ENCODE results near the gene GNPAT.

GNPAT gene

DNA sequence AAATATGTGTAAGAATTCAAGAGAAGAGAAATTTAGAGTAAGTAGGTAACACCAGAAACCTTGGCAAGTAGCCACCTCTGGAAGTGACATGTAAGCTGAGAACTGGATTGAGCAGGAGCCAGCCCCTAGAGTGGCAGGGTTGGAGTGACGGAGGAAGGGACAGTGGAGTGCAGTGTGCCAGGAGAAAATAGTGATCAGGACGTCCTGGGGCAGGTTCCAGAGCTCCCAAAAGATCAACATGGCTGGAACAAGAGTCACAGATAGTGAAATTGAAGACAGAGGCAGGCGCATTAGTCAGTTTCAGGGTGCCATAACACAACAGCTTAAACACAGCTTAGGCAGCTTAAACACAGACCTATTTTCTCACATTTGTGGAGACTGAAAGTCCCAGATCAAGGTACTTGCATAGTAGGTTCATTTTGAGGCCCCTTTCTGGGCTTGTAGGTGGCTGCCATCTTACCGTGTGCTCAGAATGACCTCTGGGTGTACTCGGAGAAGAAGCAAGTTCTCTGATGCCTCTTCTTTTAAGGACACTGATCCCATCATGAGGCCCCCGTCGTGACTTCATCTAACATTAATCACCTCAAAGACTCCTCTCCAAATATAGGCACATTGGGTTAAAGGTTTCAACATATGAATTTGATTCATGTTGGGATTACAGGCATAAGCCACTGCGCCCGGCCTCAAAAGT lies 37.2 kb downstream of the GNPAT start (continued):
- TF ChIP-seq, protein P1, sequence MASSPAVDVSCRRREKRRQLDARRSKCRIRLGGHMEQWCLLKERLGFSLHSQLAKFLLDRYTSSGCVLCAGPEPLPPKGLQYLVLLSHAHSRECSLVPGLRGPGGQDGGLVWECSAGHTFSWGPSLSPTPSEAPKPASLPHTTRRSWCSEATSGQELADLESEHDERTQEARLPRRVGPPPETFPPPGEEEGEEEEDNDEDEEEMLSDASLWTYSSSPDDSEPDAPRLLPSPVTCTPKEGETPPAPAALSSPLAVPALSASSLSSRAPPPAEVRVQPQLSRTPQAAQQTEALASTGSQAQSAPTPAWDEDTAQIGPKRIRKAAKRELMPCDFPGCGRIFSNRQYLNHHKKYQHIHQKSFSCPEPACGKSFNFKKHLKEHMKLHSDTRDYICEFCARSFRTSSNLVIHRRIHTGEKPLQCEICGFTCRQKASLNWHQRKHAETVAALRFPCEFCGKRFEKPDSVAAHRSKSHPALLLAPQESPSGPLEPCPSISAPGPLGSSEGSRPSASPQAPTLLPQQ (tag by site-specific recombination; IDR thresholded peaks at IDR 0.05), result 0 out of 2 replicates have a peak, but pooled peaks have one; percentile 12
- TF ChIP-seq ZNF274 (IDR thresholded peaks at IDR 0.05; ENCODE audit: low read length) (no peak), ZNF274 (tag by site-specific recombination; IDR thresholded peaks at IDR 0.05; ENCODE audit: borderline replicate concordance) (no peak)

DNA sequence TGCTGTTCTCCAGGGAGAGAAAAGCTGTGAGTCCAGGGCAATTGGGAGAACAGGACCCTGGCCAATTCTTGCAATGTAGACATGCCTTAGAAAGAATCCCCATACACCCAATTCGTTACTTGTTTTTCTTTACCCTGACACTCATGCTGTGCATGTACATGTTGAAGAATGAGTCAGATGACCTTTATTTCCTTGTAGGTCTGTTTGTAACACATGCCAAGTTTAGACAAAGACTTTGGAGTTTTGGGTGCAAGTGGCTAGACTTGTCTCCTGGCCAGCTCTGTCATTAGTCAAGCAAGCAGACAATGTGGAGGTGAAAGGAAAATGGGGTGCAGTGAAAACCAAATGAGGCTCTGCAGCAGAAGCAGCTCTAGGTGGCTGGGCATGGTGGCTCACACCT lies 38.1 kb downstream of the GNPAT start:
- TF ChIP-seq ZNF19 (tag by site-specific recombination; IDR thresholded peaks at IDR 0.05; ENCODE audit: low read depth), result no peak
- TF ChIP-seq ZNF654 (tag by site-specific recombination; IDR thresholded peaks at IDR 0.05; ENCODE audit: low read depth), result no peak
- no peak for TF ChIP-seq ZNF596 (tag by site-specific recombination; IDR thresholded peaks at IDR 0.05)
- no peak for TF ChIP-seq ZSCAN30 (tag by site-specific recombination; IDR thresholded peaks at IDR 0.05)
- no peak for TF ChIP-seq ZNF37A (tag by site-specific recombination; IDR thresholded peaks at IDR 0.05)
- TF ChIP-seq ZFP69B (tag by site-specific recombination; IDR thresholded peaks at IDR 0.05), result no peak
- TF ChIP-seq MEIS1 (CRISPR knock-in tag; IDR thresholded peaks at IDR 0.05; ENCODE audit: borderline replicate concordance), result no peak
- no peak for TF ChIP-seq WT1 (tag by site-specific recombination; IDR thresholded peaks at IDR 0.05)
- no peak for TF ChIP-seq ZNF391 (tag by site-specific recombination; IDR thresholded peaks at IDR 0.05; ENCODE audit: borderline replicate concordance, low read depth)
- TF ChIP-seq, protein P2, sequence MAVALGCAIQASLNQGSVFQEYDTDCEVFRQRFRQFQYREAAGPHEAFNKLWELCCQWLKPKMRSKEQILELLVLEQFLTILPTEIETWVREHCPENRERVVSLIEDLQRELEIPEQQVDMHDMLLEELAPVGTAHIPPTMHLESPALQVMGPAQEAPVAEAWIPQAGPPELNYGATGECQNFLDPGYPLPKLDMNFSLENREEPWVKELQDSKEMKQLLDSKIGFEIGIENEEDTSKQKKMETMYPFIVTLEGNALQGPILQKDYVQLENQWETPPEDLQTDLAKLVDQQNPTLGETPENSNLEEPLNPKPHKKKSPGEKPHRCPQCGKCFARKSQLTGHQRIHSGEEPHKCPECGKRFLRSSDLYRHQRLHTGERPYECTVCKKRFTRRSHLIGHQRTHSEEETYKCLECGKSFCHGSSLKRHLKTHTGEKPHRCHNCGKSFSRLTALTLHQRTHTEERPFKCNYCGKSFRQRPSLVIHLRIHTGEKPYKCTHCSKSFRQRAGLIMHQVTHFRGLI (tag by site-specific recombination; IDR thresholded peaks at IDR 0.05), result no peak
- Histone ChIP-seq H3K4me3 (ENCODE audit: low read depth, low read length) (no peak overlapping the region), H3K9me3 (ENCODE audit: control insufficient read depth, insufficient read depth, low read depth, low read length) (no peaks in the 10 kb centered on the region), H3K27ac (ENCODE audit: extremely low read depth, low read depth, low read length) (no peak overlapping the region), H3K36me3 (ENCODE audit: control insufficient read depth in 2 of 2, insufficient read depth in 1 of 2, low read length in 2 of 2) (peaks cover 27 to 40% of the 10 kb centered on the region in 2 experiments), H3K4me1 (ENCODE audit: control insufficient read depth, insufficient read depth, low read length) (no peaks in the 10 kb centered on the region)
- POLR2A ChIA-PET, result interaction anchor here (0.7 kb wide), 1 partner anchor 1796 kb away, joined by 3 read pairs; no protein-coding TSS in a partner anchor
- CTCF ChIA-PET, result interaction anchor here (0.7 kb wide), 1 partner anchor 305 kb away, joined by 3 read pairs; no protein-coding TSS in a partner anchor

DNA sequence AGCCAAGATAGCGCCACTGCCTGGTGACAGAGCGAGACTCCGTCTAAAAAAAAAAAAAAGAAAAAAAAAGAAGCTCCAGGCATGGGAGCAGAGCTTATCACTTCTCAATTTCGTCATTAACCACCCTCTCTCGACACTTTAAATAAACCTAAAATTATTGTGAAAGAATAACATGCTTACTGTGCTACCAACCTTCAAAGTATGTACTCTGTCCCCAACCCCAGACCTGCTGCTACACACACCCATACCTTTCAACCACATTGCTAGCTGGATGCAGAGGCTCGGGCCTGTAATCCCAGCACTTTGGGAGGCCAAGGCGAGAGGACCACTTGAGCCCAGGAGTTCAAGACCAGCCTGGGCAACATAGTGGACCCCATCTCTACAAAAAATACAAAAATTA lies 38.7 kb downstream of the GNPAT start:
- H3K36me3 ChIP-seq (ENCODE audit: control insufficient read depth in 2 of 2, insufficient read depth in 1 of 2, low read length in 2 of 2), result peaks cover 21 to 34% of the 10 kb centered on the region in 2 experiments
- TF ChIP-seq ZNF175 (tag by site-specific recombination; IDR thresholded peaks at IDR 0.05) (no peak), RBAK (tag by site-specific recombination; IDR thresholded peaks at IDR 0.05) (no peak), MZF1 (tag by site-specific recombination; IDR thresholded peaks at IDR 0.05; ENCODE audit: borderline replicate concordance) (no peak), ZNF664 (tag by site-specific recombination; IDR thresholded peaks at IDR 0.05) (no peak), YY2 (tag by site-specific recombination; IDR thresholded peaks at IDR 0.05) (no peak), ZNF837 (tag by site-specific recombination; IDR thresholded peaks at IDR 0.05) (no peak)
- TF ChIP-seq, protein P3, sequence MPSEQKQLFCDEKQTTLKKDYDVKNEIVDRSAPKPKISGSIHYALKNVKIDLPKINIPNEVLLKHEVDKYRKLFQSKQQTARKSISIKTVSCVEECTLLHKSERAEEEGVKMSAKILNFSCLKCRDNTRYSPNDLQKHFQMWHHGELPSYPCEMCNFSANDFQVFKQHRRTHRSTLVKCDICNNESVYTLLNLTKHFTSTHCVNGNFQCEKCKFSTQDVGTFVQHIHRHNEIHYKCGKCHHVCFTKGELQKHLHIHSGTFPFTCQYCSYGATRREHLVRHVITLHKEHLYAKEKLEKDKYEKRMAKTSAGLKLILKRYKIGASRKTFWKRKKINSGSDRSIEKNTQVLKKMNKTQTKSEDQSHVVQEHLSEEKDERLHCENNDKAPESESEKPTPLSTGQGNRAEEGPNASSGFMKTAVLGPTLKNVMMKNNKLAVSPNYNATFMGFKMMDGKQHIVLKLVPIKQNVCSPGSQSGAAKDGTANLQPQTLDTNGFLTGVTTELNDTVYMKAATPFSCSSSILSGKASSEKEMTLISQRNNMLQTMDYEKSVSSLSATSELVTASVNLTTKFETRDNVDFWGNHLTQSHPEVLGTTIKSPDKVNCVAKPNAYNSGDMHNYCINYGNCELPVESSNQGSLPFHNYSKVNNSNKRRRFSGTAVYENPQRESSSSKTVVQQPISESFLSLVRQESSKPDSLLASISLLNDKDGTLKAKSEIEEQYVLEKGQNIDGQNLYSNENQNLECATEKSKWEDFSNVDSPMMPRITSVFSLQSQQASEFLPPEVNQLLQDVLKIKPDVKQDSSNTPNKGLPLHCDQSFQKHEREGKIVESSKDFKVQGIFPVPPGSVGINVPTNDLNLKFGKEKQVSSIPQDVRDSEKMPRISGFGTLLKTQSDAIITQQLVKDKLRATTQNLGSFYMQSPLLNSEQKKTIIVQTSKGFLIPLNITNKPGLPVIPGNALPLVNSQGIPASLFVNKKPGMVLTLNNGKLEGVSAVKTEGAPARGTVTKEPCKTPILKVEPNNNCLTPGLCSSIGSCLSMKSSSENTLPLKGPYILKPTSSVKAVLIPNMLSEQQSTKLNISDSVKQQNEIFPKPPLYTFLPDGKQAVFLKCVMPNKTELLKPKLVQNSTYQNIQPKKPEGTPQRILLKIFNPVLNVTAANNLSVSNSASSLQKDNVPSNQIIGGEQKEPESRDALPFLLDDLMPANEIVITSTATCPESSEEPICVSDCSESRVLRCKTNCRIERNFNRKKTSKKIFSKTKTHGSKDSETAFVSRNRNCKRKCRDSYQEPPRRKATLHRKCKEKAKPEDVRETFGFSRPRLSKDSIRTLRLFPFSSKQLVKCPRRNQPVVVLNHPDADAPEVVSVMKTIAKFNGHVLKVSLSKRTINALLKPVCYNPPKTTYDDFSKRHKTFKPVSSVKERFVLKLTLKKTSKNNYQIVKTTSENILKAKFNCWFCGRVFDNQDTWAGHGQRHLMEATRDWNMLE (tag by site-specific recombination; conservative IDR thresholded peaks at IDR 0.05; ENCODE audit: low read depth), result no peak
- TF ChIP-seq, protein P4, sequence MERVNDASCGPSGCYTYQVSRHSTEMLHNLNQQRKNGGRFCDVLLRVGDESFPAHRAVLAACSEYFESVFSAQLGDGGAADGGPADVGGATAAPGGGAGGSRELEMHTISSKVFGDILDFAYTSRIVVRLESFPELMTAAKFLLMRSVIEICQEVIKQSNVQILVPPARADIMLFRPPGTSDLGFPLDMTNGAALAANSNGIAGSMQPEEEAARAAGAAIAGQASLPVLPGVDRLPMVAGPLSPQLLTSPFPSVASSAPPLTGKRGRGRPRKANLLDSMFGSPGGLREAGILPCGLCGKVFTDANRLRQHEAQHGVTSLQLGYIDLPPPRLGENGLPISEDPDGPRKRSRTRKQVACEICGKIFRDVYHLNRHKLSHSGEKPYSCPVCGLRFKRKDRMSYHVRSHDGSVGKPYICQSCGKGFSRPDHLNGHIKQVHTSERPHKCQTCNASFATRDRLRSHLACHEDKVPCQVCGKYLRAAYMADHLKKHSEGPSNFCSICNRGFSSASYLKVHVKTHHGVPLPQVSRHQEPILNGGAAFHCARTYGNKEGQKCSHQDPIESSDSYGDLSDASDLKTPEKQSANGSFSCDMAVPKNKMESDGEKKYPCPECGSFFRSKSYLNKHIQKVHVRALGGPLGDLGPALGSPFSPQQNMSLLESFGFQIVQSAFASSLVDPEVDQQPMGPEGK (tag by site-specific recombination; IDR thresholded peaks at IDR 0.05), result no peak
- ChIA-PET CTCF (interaction anchor here (0.6 to 1.1 kb wide), 2 partner anchors 38 to 350 kb away, joined by 3 read pairs; no protein-coding TSS in a partner anchor), POLR2A (interaction anchor here (0.7 kb wide), 1 partner anchor 1797 kb away, joined by 3 read pairs; no protein-coding TSS in a partner anchor)
- no peaks in the 10 kb centered on the region for H3K9me3 ChIP-seq (ENCODE audit: control insufficient read depth, insufficient read depth, low read depth, low read length)
- no peaks in the 10 kb centered on the region for H3K4me1 ChIP-seq (ENCODE audit: control insufficient read depth, insufficient read depth, low read length)
- H3K27ac ChIP-seq (ENCODE audit: extremely low read depth, low read depth, low read length), result no peak overlapping the region
- no peak overlapping the region for H3K4me3 ChIP-seq (ENCODE audit: low read depth, low read length)

Data from HEK293 (cell line).